Measurements from ENCODE around the gene RPTOR.
"Not testable (repeated sequence)": the region's sequence is repeated elsewhere in the genome, so short reads cannot be mapped to it uniquely, and the experiment has no call there.

RPTOR gene

GRCh38 chr17:80696964-80697363 lies 152.3 kb downstream of the RPTOR start:
- TF ChIP-seq CTCF (IDR thresholded peaks at IDR 0.05; ENCODE audit: borderline replicate concordance, control extremely low read depth, extremely low read depth, insufficient read depth, missing control alignments), result no peak
- no peak for DNase-seq (ENCODE audit: low spot score)
- in situ Hi-C loops (cut with MboI; ENCODE audit: low sequenced_read_pairs, unreplicated experiment), result no loop called here

GRCh38 chr17:80698297-80698696 lies 153.7 kb downstream of the RPTOR start:
- no peak for TF ChIP-seq CTCF (IDR thresholded peaks at IDR 0.05; ENCODE audit: borderline replicate concordance, control extremely low read depth, extremely low read depth, insufficient read depth, missing control alignments)
- no peak for DNase-seq (ENCODE audit: low spot score)
- in situ Hi-C loops (cut with MboI; ENCODE audit: low sequenced_read_pairs, unreplicated experiment), result no loop called here

GRCh38 chr17:80699205-80699604 lies 154.6 kb downstream of the RPTOR start:
- not testable (repeated sequence) for DNase-seq (ENCODE audit: low spot score)

GRCh38 chr17:80701730-80702129 lies 157.1 kb downstream of the RPTOR start:
- DNase-seq (ENCODE audit: low spot score), result no peak
- in situ Hi-C loops (cut with MboI; ENCODE audit: low sequenced_read_pairs, unreplicated experiment), result no loop called here
- TF ChIP-seq CTCF (IDR thresholded peaks at IDR 0.05; ENCODE audit: borderline replicate concordance, control extremely low read depth, extremely low read depth, insufficient read depth, missing control alignments), result no peak

More at GRCh38 chr17:80699205-80699604, 154.6 kb downstream of the RPTOR start:
- in situ Hi-C loops (cut with MboI; ENCODE audit: low sequenced_read_pairs, unreplicated experiment), result not testable (repeated sequence)

- in situ Hi-C loops (cut with MboI; ENCODE audit: low sequenced_read_pairs, unreplicated experiment), result no loop called here
- no peak for DNase-seq (ENCODE audit: low spot score)
- TF ChIP-seq CTCF (IDR thresholded peaks at IDR 0.05; ENCODE audit: borderline replicate concordance, control extremely low read depth, extremely low read depth, insufficient read depth, missing control alignments), result no peak
Measured at GRCh38 chr17:80702315-80703141, 157.9 kb downstream of the RPTOR start.

GRCh38 chr17:80703142-80703478 lies 158.5 kb downstream of the RPTOR start:
- TF ChIP-seq CTCF (IDR thresholded peaks at IDR 0.05; ENCODE audit: borderline replicate concordance, control extremely low read depth, extremely low read depth, insufficient read depth, missing control alignments), result no peak
- no peak for DNase-seq (ENCODE audit: low spot score)
- in situ Hi-C loops (cut with MboI; ENCODE audit: low sequenced_read_pairs, unreplicated experiment), result no loop called here

GRCh38 chr17:80704381-80704819 lies 159.8 kb downstream of the RPTOR start:
- DNase-seq (ENCODE audit: low spot score), result no peak
- TF ChIP-seq CTCF (IDR thresholded peaks at IDR 0.05; ENCODE audit: borderline replicate concordance, control extremely low read depth, extremely low read depth, insufficient read depth, missing control alignments), result no peak
- in situ Hi-C loops (cut with MboI; ENCODE audit: low sequenced_read_pairs, unreplicated experiment), result no loop called here

Measured in GM13976 (cell line).